Gastrocnemius medialis (tissue), 4 donors: ENCODE results near the gene TAF13. TPM values are rescaled to one million over a fixed set of nuclear protein-coding genes. Genes with fewer than 3 reads are reported as not detected.

Experiments used
- ATAC-seq, 2 donors: fragments of 150-250 bp; one replicate each; pipeline ENCODE4 v1.9.1; 2016
- DNase-seq, 2 donors: peaks; one replicate each; pipeline ENCODE4 v3.0.0-alpha.2; 2019
- H3K27ac ChIP-seq, 4 donors: fragments of 200-600 bp; sonication (generic); 1 replicate in 1 of 4; 2 replicates in 3 of 4; pipeline ENCODE4 v1.5.1; 2016 to 2018; ENCODE audit warnings: mild to moderate bottlenecking in 2 of 4, moderate library complexity in 1 of 4
- H3K27me3 ChIP-seq, 3 donors: fragments of 200-600 bp; sonication (generic) in 2 of 3; 1 replicate in 1 of 3; 2 replicates in 2 of 3; pipeline versions ENCODE4 v1.5.1 to v1.6.0; 2016 to 2019; ENCODE audit warnings: mild to moderate bottlenecking in 1 of 3, moderate library complexity in 1 of 3
- H3K36me3 ChIP-seq, 2 donors: fragments of 200-600 bp; sonication (generic) in 1 of 2; one replicate each; pipeline ENCODE4 v1.5.1; 2017 to 2018
- H3K4me1 ChIP-seq, 2 donors: fragments of 200-600 bp; sonication (generic) in 1 of 2; one replicate each; pipeline ENCODE4 v1.5.1; 2016 to 2017; ENCODE audit warnings: mild to moderate bottlenecking in 2 of 2
- H3K4me3 ChIP-seq, 4 donors: fragments of 200-600 bp; sonication (generic) in 3 of 4; 1 replicate in 1 of 4; 2 replicates in 3 of 4; pipeline ENCODE4 v1.5.1; 2016 to 2019; ENCODE audit warnings: mild to moderate bottlenecking in 2 of 4
- H3K9me3 ChIP-seq, 3 donors: fragments of 200-600 bp; sonication (generic) in 2 of 3; 1 replicate in 1 of 3; 2 replicates in 2 of 3; pipeline ENCODE4 v1.5.1; 2016 to 2019
- POLR2A ChIP-seq, 2 donors: fragments of 450-650 bp; IDR thresholded peaks; one replicate each; pipeline ENCODE4 v1.6.1; 2017; ENCODE audit warnings: antibody characterized with exemption in 2 of 2, mild to moderate bottlenecking in 2 of 2, moderate library complexity in 2 of 2
- in situ Hi-C, 4 donors: fragments of 200-750 bp; cut with MboI; loops; one replicate each; pipeline versions ENCODE4 v1.15.0 to v1.8.0; 2017; ENCODE audit warnings: low sequenced_read_pairs in 4 of 4
- intact Hi-C: fragments of 100-400 bp; cut with DNase I; formaldehyde crosslinking; loops from one replicate; pipeline ENCODE4 v1.15.1; 2023; ENCODE audit warnings: low total_unique reads
- total RNA-seq, 4 donors: library from RNA; depleted of rRNA; stranded (reverse); fragments of >200 nt; gene quantifications; one replicate each; pipeline versions ENCODE4 v1.1.0 to v1.2.3, GENCODE V29; 2016
- TF ChIP-seq, protein P1 (sequence below), 5 experiments: fragments of 450-650 bp in 3 of 5; fragments of 200-600 bp in 2 of 5; sonication (generic) in 2 of 5; IDR thresholded peaks in 4 of 5; conservative IDR thresholded peaks in 1 of 5; 1 replicate in 4 of 5; 2 replicates in 1 of 5; pipeline ENCODE4 v1.5.1; 2016 to 2019; ENCODE audit warnings: antibody characterized with exemption in 5 of 5, mild to moderate bottlenecking in 3 of 5, moderate library complexity in 3 of 5

Gene TAF13
- total RNA-seq, 4 donors from 2014 or later = 28.8 to 83.3 (median 65.5) TPM

DNA sequence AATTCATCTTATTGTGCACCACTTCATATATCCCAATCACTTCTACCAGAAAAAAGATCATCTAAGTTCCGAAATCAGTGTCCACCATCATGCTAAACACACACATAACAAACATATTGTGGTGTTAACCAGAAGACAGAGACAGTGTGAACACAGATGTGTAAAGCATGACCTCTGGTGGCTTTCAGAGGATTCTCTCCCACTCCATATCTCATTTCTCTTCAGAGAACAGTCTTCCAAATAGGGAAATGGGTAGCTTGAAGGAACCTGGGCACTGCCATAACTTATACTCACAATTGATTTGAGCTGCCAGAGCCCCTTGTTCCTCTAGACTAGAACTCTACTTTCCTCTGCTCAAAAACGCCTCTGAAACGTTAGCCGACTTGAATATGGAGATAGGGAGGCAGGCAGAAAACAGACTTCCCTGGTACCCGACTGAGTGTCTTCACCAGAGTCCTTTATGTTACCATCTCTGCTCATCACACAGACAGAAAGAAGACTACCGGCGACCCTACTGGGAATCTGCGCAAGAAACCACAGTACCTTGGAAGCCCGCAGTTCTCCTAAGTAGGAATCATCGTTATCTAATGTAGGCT, 36.4 kb upstream of the TAF13 start:
- Histone ChIP-seq H3K27ac (no peak overlapping the region), H3K36me3 (no peaks in the 10 kb centered on the region), H3K9me3 (no peaks in the 10 kb centered on the region), H3K4me3 (peak overlapping the region; percentile 36 to 53 (median 42)), H3K27me3 (peaks cover 20 to 35% (median 34%) of the 10 kb centered on the region in 3 donors), H3K4me1 (peaks cover 12 to 20% of the 10 kb centered on the region in 2 donors)
- no peak for DNase-seq
- ATAC-seq = peak; percentile 42 to 50
- intact Hi-C loops (loop anchor here (5.0 kb wide), 3 partner anchors 70 to 150 kb away; partner anchors contain the start of genes CLCC1 and WDR47), in situ Hi-C loops (loop anchor here in 1 of 4 donors (10.0 kb wide), 2 partner anchors 83 to 147 kb away; partner anchors contain the start of gene CLCC1)
- TF ChIP-seq POLR2A (IDR thresholded peaks at IDR 0.05) = no peak
- TF ChIP-seq, protein P1, sequence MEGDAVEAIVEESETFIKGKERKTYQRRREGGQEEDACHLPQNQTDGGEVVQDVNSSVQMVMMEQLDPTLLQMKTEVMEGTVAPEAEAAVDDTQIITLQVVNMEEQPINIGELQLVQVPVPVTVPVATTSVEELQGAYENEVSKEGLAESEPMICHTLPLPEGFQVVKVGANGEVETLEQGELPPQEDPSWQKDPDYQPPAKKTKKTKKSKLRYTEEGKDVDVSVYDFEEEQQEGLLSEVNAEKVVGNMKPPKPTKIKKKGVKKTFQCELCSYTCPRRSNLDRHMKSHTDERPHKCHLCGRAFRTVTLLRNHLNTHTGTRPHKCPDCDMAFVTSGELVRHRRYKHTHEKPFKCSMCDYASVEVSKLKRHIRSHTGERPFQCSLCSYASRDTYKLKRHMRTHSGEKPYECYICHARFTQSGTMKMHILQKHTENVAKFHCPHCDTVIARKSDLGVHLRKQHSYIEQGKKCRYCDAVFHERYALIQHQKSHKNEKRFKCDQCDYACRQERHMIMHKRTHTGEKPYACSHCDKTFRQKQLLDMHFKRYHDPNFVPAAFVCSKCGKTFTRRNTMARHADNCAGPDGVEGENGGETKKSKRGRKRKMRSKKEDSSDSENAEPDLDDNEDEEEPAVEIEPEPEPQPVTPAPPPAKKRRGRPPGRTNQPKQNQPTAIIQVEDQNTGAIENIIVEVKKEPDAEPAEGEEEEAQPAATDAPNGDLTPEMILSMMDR (IDR thresholded peaks at IDR 0.05 in 4 of 5, conservative IDR thresholded peaks at IDR 0.05 in 1 of 5) = no peak

DNA sequence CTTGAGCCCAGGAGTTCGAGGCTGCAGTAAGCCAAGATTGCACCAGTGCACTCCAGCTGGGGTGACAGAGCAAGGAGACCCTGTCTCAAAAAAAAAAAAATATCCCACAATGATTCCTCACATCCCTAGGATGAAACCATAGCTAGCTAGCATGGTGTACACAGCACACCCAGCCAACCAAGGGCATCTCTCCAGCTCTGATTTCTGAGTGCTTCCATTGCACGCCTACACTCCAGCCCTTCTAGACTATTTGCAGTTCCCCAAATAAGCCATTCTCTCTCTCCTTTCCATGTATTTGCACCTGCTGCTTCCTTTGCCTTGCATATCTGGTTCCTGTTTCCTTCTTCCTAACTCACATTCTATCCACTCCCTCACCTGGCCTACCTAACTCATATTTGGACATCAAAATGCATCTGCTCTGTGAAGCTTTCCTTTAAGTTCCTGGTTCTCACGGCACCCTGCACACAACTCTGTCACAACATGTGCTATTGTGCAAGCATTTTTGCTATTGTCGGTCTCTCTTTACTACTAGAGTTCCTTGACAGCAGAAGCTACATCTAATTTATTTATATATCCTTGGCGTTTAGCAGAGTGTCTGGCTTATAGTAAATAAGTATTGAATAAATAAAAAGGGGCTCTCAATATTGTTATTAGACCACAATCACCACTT, 35.7 kb upstream of the TAF13 start:
- intact Hi-C loops = loop anchor here (5.0 kb wide), 3 partner anchors 69 to 149 kb away; partner anchors contain the start of genes CLCC1 and WDR47
- no peak overlapping the region for H3K27ac ChIP-seq
- H3K36me3 ChIP-seq = no peaks in the 10 kb centered on the region
- H3K4me3 ChIP-seq = no peak overlapping the region
- no peaks in the 10 kb centered on the region for H3K9me3 ChIP-seq
- DNase-seq (no peak), ATAC-seq (no peak)
- H3K4me1 ChIP-seq = peaks cover 12 to 20% of the 10 kb centered on the region in 2 donors
- in situ Hi-C loops = loop anchor here in 1 of 4 donors (10.0 kb wide), 2 partner anchors 83 to 147 kb away; partner anchors contain the start of gene CLCC1
- H3K27me3 ChIP-seq = peaks cover 15 to 34% (median 32%) of the 10 kb centered on the region in 3 donors
- TF ChIP-seq POLR2A (IDR thresholded peaks at IDR 0.05) = no peak
- TF ChIP-seq, protein P1 (IDR thresholded peaks at IDR 0.05 in 4 of 5, conservative IDR thresholded peaks at IDR 0.05 in 1 of 5) = no peak

DNA sequence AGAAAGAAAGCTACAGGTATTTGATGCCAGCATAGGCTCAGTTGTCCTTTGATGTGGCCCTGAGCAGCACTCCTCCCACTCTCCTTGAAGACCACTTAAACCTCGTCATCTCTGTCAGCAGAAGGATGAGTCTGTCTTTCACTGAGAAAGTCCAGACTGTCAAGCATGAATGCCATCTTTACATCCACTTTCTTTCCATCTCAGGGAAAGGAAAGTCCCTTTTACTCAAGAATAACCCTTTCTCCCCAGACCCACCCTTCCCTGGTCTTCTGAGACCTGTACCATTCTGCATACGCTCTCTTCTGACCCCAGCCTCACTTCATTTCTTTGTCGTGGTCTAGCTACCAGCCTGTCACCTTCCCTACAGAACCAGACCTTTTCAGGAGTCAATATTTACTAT, 34.1 kb upstream of the TAF13 start:
- in situ Hi-C loops = loop anchor here in 2 of 4 donors (10.0 kb wide), 3 partner anchors 85 to 145 kb away; partner anchors contain the start of genes CLCC1 (in 1 of the 2) and SARS1 (in 1 of the 2)
- H3K4me3 ChIP-seq = no peak overlapping the region
- no peaks in the 10 kb centered on the region for H3K36me3 ChIP-seq
- peaks cover 7 to 20% (median 17%) of the 10 kb centered on the region in 3 donors for H3K27me3 ChIP-seq
- H3K4me1 ChIP-seq = peaks cover 12 to 20% of the 10 kb centered on the region in 2 donors
- no peak for DNase-seq
- no peak overlapping the region for H3K27ac ChIP-seq
- intact Hi-C loops = loop anchor here (5.0 to 10.0 kb wide), 4 partner anchors 68 to 285 kb away; partner anchors contain the start of genes CLCC1, SORT1 and WDR47
- TF ChIP-seq, protein P1 (IDR thresholded peaks at IDR 0.05 in 4 of 5, conservative IDR thresholded peaks at IDR 0.05 in 1 of 5) = no peak
- TF ChIP-seq POLR2A (IDR thresholded peaks at IDR 0.05) = no peak
- no peaks in the 10 kb centered on the region for H3K9me3 ChIP-seq
- ATAC-seq = no peak

DNA sequence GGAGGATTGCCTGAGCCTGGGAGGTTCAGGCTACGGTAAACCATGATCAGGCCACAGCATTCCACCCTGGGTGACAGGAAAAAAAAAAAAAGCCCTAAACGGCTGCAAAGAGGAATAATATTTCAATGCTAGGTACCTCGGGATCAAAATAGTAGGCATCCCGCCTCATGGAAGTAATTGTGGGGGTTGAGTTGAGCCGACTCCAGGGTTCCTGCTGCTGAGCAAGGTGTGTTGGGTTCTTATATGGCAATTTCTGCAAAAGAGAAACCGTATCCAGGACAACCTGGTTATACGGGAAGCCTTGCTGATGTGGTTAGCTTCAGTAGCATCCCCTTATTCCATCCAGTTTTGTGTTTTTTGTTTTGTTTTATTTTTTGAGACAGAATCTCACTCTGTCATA, 32.0 kb upstream of the TAF13 start:
- no peaks in the 10 kb centered on the region for H3K9me3 ChIP-seq
- TF ChIP-seq, protein P1 (IDR thresholded peaks at IDR 0.05 in 4 of 5, conservative IDR thresholded peaks at IDR 0.05 in 1 of 5) = no peak
- TF ChIP-seq POLR2A (IDR thresholded peaks at IDR 0.05) = no peak

More for the DNA sequence above, 32.0 kb upstream of the TAF13 start:
- H3K36me3 ChIP-seq = no peaks in the 10 kb centered on the region
- H3K4me3 ChIP-seq = no peak overlapping the region
- ATAC-seq (no peak), DNase-seq (no peak)
- peaks cover 6 to 7% of the 10 kb centered on the region in 2 donors for H3K4me1 ChIP-seq
- in situ Hi-C loops = loop anchor here in 1 of 4 donors (10.0 kb wide), 1 partner anchor 107 kb away; the partner anchor contains the start of gene SARS1
- no peak overlapping the region for H3K27ac ChIP-seq
- H3K27me3 ChIP-seq = no peaks in the 10 kb centered on the region
- intact Hi-C loops = loop anchor here (10.0 kb wide), 1 partner anchor 287 kb away; the partner anchor contains the start of gene SORT1
